Loucy (cell line): Measurements from ENCODE around the gene SCFD2.

Source experiments
- EZH2phosphoT487 ChIP-seq: fragments of 200-600 bp; IDR thresholded peaks from 2 replicates; pipeline ENCODE4 v1.6.1; 2018; ENCODE audit warnings: antibody characterized with exemption, mild to moderate bottlenecking, moderate library complexity, borderline replicate concordance
- TF ChIP-seq, protein P1 (sequence below): fragments of 200-600 bp; sonication (generic); conservative IDR thresholded peaks from 2 replicates; pipeline ENCODE4 v1.5.1; 2014; ENCODE audit warnings: mild to moderate bottlenecking, antibody characterized with exemption, low read length

GRCh38 chr4:53156896-53157295, 209.0 kb downstream of the SCFD2 start:
- TF ChIP-seq, protein P1, sequence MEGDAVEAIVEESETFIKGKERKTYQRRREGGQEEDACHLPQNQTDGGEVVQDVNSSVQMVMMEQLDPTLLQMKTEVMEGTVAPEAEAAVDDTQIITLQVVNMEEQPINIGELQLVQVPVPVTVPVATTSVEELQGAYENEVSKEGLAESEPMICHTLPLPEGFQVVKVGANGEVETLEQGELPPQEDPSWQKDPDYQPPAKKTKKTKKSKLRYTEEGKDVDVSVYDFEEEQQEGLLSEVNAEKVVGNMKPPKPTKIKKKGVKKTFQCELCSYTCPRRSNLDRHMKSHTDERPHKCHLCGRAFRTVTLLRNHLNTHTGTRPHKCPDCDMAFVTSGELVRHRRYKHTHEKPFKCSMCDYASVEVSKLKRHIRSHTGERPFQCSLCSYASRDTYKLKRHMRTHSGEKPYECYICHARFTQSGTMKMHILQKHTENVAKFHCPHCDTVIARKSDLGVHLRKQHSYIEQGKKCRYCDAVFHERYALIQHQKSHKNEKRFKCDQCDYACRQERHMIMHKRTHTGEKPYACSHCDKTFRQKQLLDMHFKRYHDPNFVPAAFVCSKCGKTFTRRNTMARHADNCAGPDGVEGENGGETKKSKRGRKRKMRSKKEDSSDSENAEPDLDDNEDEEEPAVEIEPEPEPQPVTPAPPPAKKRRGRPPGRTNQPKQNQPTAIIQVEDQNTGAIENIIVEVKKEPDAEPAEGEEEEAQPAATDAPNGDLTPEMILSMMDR: no peak
- no peak for TF ChIP-seq EZH2phosphoT487
